ENCODE data around the gene ITGB2.
A peak's percentile ranks its signal among the peaks of the same experiment; 100 is the strongest.

ITGB2 gene

DNA sequence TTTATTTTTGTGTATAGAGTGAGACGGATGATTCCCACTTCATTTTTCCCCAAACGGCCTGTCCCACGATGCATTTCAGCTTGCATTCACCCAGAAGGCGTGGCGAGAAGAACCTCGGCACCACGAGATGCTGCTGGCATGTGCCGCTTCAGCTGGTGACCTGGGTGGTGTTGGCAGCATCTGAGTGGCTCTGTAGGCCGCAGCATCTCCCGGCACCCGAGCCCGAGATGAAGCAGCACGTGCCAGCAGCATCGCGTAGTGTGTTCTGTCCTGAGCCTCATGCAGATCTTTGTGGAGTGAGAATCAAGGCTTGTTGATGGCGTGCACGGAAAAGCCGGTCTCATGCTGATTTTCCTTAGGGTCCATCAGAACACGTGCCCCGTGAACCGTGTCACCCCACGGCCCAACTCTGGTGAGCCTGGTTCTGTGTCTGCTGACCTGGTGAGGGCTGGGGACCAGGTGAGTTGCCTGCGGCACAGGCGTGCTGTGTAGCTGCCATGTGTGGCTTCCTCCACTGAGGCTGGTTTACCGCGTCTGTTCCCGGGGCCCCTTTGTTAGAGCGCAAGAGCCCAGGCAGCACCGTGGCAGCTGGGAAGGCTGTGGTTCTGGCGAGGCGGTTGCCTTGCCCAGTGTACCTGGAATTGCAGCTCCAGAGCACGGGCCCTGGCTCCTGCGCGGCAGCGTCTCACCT, 35.8 kb upstream of the ITGB2 start:
- in situ Hi-C loops (cut with MboI; ENCODE audit: low pct_unique_long_range_greater_than_20kb, low sequenced_read_pairs): loop anchor here (10.0 kb wide), 1 partner anchor 178 kb away; no protein-coding TSS in a partner anchor
- DNase-seq: no peak

DNA sequence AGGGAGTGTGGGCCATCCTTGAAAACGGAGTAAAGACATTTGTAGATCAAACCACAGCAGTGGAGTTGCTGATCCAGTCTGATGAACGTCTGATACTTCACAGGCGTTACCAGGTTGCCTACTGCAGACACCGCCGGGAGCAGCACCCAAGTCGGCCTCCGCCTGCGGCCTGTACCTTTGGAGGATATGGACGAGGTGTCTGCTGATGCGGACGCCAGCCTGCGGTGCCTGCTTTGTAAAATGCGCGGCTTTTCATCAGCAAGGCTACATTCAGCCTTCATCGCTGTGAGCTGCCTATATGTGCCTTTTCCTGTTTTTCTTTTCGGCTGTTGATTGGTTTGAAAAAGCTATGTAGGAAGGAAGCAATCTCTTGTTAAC, 35.1 kb upstream of the ITGB2 start:
- no peak for DNase-seq
- in situ Hi-C loops (cut with MboI; ENCODE audit: low pct_unique_long_range_greater_than_20kb, low sequenced_read_pairs): loop anchor here (10.0 kb wide), 1 partner anchor 179 kb away; no protein-coding TSS in a partner anchor

DNA sequence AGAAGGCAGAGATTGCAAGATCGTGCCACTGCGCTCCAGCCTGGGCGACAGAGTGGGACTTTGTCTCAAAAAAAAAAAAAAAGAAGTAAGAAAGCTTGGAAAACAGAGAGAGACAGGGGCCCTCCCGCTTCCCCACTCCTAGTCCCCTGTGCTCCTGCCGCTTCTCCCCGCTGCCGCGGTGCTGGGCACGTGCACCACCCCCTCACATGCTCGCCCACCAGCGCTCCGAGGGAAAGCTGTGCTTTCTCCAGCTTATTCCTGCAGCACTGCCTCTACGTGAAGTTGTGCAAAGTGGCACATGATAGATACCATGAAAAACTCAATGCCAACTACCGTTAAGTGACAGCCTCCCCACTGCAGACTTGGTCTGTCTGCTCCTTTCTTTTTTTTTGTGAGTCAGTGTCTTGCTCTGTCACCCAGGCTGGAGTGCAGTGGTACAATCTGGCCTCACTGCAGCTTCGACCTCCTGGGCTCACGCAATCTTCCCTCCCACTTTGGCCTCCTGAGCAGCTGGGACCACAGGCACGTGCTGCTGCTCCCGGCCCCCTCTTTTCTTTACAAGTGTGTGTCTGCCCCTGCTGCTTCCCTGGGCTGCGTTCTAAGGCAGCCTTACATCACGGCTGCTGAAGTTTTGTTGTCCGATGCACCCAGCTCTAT, 34.6 kb upstream of the ITGB2 start:
- in situ Hi-C loops (cut with MboI; ENCODE audit: low pct_unique_long_range_greater_than_20kb, low sequenced_read_pairs): loop anchor here (10.0 kb wide), 1 partner anchor 180 kb away; no protein-coding TSS in a partner anchor

DNA sequence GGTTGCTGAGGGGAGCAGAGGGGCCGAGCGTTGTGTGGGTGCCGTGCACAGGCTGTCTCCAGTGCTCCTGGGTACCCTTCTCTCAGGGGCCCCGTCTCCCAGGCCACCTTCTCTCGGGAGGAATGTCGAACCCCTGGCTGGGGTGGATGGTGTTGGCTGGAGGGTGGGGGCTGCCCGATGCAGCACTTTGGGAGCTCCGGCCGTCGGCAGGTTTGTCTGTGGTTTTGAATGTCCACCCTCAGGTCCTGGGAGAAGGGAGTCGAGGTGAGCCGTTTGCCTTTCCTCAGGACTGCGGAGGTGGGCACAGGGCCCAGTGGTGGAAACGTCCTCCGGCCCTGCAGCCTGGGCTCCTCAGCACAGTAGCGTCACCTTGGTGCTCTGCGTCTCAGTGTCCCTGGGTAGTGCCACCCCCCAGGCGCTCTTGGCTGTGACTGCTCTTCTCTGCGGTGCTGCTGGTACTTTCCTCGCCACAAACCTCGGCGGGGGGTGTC, 33.6 kb upstream of the ITGB2 start:
- DNase-seq: no peak
- in situ Hi-C loops (cut with MboI; ENCODE audit: low pct_unique_long_range_greater_than_20kb, low sequenced_read_pairs): loop anchor here (10.0 kb wide), 1 partner anchor 180 kb away; no protein-coding TSS in a partner anchor

More for the DNA sequence above, 34.6 kb upstream of the ITGB2 start:
- DNase-seq: no peak

DNA sequence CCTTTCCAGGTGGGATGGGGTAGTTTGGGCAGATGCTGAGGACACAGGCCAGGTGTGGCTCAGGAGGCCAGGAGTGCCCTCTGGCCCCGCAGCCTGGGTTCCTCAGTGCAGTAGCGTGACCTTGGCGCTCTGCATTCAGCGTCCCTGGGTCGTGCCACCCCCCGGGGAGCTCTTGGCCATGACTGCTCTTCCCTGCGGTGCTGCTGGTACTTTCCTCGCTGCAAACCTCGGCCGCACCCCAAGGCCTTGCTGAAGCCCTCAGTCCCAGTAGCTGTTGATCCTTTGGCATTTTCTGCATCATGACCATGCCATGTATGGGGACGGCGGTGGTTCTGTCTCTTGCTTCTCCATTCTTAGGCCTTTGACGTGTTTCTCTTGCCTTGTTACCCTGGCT, 32.9 kb upstream of the ITGB2 start:
- in situ Hi-C loops (cut with MboI; ENCODE audit: low pct_unique_long_range_greater_than_20kb, low sequenced_read_pairs): loop anchor here (10.0 kb wide), 1 partner anchor 181 kb away; no protein-coding TSS in a partner anchor

DNA sequence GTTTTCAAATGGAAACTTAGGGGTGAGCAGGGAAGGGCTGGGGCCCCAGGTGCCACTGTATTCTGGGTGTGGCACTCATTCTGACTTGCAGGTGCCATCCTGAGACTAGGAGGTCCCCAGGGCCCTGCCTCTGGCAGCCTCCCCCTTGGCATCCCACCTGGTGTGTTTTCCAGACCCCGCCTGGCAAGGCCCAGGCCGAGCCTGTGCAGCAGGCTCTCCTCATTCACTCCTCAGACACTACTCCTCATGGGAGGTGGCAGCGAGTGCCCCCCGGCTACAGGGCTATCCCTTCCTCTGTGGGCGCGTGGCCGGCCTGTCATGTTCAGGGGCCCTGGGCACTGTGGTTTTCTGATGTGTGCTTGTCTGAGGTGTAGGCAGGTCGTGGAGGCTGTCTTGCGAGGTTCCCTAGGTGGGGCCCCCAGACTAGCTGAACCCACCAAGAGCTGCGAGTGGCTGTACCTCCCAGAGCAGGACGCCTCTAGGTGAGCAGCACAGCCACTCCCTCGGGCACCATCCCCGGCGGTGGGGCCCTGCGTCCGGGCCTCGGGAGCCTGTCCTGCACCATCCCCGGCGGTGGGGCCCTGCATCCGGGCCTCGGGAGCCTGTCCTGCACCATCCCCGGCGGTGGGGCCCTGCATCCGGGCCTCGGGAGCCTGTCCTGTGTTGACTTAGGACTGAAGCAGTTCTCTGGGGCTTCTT, 32.4 kb upstream of the ITGB2 start:
- no peak for DNase-seq
- in situ Hi-C loops (cut with MboI; ENCODE audit: low pct_unique_long_range_greater_than_20kb, low sequenced_read_pairs): loop anchor here (10.0 kb wide), 1 partner anchor 182 kb away; no protein-coding TSS in a partner anchor

More for the DNA sequence above, 32.9 kb upstream of the ITGB2 start:
- DNase-seq: no peak

DNA sequence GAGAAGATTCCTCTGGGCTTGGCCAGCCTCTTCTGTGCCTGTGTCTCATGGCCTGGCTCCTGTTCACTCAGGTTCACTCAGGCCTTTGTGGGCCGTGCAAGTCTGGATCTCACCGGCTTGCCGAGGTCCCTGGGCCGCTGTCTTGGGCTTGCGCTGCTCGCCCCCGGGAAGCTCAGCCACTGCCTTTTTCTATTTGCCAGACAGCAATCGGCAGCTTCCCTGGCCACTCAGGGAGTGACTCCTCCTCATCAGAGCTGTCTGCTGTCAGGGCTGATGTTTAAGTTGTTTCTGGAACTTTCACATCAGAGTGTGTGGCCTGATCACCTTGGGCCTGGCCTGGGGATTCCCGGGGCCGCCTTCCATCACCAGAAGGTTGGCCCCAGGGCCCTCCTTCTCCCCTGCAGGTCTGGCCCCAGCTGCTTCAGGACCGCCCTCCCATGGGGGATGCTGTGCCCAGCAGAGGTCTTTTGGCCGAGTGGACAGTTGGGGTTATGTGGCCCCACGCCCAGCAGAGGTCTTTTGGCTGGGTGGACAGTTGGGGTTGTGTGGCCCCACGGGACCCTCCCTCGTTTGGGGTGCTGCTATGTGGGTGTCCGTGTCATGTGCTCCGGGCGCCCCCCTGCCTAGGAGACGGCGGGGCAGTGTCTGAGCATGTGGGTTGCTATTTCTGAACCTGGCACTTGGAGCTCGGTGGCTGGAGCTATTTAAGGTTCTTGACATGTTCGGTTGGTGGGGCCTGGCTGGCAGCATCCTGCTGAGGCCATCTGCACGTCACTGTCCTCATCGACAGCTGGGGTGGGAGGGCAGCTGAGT, 31.6 kb upstream of the ITGB2 start:
- in situ Hi-C loops (cut with MboI; ENCODE audit: low pct_unique_long_range_greater_than_20kb, low sequenced_read_pairs): loop anchor here (10.0 kb wide), 1 partner anchor 182 kb away; no protein-coding TSS in a partner anchor

DNA sequence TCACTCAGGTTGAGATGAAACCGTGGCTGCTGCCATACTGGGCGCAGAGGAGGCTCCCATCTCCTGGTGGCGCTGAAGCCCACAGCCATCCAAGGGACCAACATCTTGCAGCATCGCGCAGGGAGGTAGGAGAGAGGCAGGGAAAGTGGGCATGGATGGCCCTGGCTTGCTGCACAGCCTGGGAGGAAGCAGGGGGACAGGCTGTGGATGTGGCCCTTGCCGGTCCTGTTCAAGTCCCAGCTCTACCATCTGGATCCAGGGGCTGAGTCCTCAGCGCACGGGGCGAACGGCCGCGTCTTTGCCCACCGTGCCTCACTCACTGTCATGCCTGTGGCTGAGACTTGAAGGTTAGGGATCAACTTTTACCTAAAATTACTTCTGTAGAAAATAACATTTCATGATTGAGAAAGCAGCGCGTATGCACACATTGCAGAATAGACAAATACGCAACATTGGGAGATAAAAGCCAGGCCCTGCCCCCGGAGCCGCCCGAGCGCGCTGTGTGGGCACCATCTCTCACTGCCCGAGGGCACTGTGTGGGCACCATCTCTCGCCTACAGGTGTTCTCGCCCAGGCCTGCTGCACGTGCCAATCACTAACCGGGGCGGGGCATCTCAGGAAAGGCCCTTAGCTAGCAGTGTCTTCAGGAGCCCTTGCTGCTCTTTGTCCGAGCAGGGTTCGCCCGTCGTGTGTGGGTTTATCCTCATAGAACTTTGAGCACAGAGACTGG, 30.7 kb upstream of the ITGB2 start:
- DNase-seq: no peak
- in situ Hi-C loops (cut with MboI; ENCODE audit: low pct_unique_long_range_greater_than_20kb, low sequenced_read_pairs): loop anchor here (10.0 kb wide), 1 partner anchor 183 kb away; no protein-coding TSS in a partner anchor

More for the DNA sequence above, 31.6 kb upstream of the ITGB2 start:
- no peak for DNase-seq

DNA sequence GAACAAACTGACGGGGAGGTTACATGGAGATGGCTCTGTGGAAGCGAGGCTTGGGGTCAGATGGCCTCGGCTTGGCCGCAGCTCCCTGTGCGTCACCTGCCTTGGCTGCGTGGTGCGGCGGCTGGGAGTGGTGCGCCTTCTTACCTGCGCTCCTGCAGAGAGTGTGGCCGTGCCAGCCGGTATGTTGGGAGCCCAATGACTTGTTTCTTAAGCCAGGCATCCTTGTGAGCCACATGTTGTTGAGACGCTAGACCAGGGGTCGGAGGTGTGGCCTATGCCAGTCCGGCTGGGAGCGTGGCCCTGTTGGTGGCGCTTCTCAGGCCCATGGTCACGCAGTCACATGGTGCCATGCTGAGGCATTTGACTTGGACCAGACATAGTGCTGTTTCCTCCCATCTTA, 29.7 kb upstream of the ITGB2 start:
- in situ Hi-C loops (cut with MboI; ENCODE audit: low pct_unique_long_range_greater_than_20kb, low sequenced_read_pairs): loop anchor here (10.0 kb wide), 1 partner anchor 184 kb away; no protein-coding TSS in a partner anchor

DNA sequence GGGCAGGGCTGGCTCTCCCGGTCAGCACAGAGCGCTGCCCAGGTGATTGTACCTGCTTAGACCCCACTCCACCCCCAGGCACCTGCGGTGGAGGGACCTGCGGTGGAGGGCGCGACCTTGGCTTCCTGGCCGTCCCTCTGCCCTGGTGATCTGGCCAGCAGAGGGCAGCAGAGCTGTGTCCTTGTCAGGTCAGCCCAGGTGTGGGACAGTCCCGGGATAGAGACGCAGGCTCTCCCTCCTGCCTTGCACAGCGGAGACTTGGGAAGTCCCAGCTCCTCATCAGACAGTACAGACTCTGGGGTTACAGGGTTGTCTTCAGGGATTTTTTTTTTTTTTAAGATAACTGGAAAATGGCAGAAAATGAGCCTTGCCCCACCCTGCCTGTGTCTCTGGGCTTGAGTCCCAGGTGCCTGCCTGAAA, 29.1 kb upstream of the ITGB2 start:
- in situ Hi-C loops (cut with MboI; ENCODE audit: low pct_unique_long_range_greater_than_20kb, low sequenced_read_pairs): loop anchor here (10.0 kb wide), 1 partner anchor 185 kb away; no protein-coding TSS in a partner anchor
- DNase-seq: peak; percentile 46

More for the DNA sequence above, 29.7 kb upstream of the ITGB2 start:
- DNase-seq: no peak

DNA sequence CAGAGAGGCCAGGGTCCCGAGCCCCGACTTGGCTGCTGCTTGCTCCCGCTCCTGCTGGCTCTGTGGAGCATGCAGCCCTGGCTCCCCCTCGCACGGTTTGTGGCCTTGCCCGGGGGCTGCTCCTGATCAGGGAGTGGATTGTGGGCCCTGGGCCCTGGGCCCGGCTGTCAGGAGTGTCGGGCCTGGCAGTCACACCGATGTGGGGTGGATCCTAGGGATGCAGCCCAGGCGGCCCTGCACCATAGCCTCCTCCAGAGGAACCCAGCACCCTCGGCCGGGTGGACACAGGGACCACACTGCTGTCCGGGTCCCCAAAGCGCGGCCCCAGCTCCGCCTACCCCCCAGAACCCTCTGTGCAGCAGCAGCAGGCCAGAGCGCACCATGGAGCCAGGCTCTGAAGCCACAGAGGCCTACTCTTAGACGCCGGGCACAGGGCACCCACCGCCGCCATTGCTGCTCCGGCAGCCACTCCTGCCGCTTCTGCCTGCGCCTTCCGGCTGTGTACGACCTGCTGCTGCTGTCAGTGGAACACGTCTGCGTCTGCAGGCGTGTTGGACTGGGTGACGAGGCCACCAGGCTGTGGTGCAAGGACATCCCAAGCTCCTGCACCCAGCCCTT, 28.6 kb upstream of the ITGB2 start:
- DNase-seq: no peak
- in situ Hi-C loops (cut with MboI; ENCODE audit: low pct_unique_long_range_greater_than_20kb, low sequenced_read_pairs): no loop called here

DNA sequence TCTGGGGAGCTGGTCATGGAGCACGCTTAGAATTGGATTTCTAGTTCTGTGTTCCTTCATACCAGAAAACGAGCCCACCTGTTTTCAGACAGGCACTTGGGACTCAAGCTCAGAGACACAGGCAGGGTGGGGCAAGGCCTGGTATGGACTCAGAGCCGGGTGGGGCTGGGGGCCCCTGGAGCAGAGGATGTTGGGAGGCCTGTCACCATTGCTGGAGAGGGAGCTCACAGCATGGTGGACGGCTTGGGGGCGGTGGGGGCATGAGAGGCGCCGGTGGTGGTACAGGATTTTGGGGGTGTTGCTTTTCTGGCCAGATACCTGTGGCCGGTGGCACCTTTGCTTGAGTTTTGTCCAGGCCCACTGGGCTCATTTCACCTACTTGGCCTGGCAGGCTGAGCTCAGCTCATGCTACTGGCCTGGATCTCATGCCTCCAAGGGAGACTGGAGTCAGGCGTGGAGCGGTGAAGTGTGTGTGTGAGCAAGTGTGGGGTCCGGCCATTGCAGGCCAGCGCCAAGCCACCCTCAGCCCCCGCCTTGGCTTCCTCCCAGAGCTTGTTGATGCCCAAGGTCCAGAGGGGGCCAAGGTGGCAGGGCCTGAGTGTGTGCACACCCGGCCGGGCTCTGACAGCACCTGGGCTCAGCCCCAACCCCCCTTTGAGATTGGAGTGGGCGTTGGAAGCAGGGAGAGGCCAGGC, 27.9 kb upstream of the ITGB2 start:
- DNase-seq: no peak
- in situ Hi-C loops (cut with MboI; ENCODE audit: low pct_unique_long_range_greater_than_20kb, low sequenced_read_pairs): no loop called here

DNA sequence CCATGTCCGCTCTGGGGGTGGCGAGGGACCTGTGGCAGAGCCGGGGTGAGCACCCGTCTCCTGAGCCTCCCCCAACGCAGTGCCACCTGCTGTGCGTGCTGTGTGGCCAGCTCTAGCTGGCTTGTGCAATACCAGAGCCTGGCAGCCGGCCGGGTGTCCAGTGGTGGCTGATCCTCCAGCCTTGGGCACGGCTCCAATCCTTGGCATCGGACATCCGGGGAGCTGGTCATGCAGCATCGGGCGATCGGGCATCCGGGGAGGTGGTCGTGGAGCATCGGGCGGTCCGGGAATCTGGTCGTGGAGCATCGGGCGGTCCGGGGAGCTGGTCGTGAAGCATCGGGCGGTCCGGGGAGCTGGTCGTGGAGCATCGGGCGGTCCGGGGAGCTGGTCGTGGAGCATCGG, 27.2 kb upstream of the ITGB2 start:
- in situ Hi-C loops (cut with MboI; ENCODE audit: low pct_unique_long_range_greater_than_20kb, low sequenced_read_pairs): no loop called here
- DNase-seq: no peak

DNA sequence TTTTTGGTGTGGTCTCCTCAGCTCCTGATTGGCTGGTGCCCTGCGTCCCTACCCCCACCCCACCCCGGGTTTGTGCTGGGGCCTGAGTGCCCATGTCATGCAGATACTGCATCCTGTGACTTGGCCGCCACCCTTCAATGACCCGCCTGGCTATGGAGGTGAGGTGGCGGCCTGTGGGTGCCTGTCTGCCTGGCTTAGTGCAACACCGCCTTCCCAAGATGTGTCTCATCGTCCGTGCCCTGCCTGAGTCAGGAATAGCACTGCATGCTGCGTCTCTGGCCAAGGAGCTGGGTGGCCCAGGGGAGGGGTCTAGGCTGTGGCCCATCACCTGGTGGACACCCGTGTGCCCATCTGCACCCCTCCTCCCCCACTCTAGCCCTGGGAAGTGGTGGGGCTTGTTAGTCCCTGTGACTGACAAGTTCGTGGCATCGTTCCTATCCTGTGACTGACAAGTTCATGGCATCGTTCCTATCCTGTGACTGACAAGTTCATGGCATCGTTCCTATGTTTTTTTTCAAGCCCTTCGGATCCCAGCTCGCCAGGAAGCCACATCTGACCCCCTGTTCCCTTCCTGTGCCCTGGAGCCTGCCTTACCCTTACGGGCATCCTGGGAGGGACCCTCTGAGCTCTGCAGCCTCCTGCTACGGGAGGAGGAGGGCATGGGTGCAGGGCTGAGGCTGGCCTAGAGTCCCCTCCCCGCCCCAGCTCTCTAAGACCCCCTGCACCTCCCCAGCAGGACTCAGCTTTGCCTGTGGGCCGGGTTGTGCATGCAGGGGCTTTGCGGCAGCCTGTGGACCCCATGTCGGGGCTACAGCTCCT, 26.6 kb upstream of the ITGB2 start:
- DNase-seq: no peak
- in situ Hi-C loops (cut with MboI; ENCODE audit: low pct_unique_long_range_greater_than_20kb, low sequenced_read_pairs): no loop called here

DNA sequence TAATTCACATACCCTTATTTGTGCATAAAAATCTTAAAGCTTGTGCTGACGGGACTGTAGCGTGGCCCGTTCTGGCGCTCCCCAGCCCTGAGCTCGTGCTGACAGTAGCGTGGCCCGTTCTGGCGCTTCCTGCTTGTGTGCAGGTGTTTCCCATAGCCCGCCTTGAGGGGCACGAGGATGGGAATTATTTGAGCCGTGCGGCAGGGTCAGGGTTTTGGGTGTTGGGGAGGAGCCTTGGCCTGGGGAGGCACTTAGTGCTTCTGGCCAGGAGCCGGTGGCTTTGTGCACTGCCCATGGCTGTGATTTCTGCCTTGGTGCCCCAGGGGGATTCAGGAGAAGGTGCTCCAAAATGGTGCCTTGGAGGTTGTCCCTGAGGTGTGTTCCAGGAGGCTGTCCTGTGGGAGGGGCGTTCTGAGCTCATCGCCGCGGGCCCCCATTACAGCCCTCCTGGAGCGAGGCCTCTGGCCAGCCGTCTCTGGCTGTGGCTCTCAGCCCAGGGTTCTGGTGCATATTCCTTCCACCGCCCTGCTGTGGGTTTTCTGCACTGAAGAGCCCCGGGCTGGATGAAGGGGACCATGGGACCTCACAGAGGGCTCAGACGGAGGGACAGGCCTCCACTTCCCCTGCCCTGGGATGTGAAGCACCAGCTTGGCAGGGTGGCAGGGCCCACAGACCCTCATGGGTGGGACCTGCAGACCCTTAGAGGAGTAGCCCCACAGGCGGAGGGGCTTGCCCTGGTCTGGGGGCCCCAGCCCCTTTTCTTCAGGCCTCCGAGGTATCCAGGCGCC, 25.7 kb upstream of the ITGB2 start:
- in situ Hi-C loops (cut with MboI; ENCODE audit: low pct_unique_long_range_greater_than_20kb, low sequenced_read_pairs): no loop called here
- DNase-seq: no peak

DNA sequence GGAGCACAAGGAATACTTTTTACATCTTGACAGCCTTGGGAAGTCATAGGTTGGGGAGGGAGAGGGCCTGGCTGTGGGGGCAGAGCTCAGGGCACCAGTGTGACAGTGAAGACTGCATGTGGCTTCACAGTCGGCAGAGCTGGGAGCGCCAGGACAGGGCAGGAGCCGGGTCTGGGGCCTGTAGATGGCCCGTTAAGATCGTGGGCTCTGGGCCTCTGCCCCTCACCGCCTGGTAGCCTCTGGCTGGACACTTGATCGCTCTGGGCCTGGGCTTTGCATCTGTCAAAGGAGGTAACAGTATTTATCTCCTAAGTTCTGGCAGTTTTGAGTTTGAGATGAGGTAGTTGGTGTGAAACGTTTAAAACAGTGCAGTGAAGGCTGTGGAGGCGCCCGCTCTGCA, 23.9 kb upstream of the ITGB2 start:
- in situ Hi-C loops (cut with MboI; ENCODE audit: low pct_unique_long_range_greater_than_20kb, low sequenced_read_pairs): no loop called here
- no peak for DNase-seq

Measured in KBM-7 (cell line).